ENCODE measurements around the gene EIF4G1. TPM values are rescaled to one million over a fixed set of nuclear protein-coding genes. Genes with fewer than 3 reads are reported as not detected.

The EIF4G1 gene
- total and polyA plus RNA-seq, 2 of the 8 experiments (the other 6 are each of a cell fraction or from before 2014, with no cell fraction given) = 318 to 473 TPM

GRCh38 chr3:184354754-184355153, 40.3 kb downstream of the EIF4G1 start:
- Histone ChIP-seq H3K9me3 (ENCODE audit: insufficient read depth in 2 of 2, low read depth in 1 of 2, low read length in 1 of 2) (no peaks in the 10 kb centered on the region), H3K27me3 (replicated peaks in 1 of 4; ENCODE audit: control insufficient read depth in 3 of 4, extremely low read depth in 1 of 4, insufficient read depth in 3 of 4, low read length in 3 of 4) (no peaks in the 10 kb centered on the region), H4K91ac (replicated peaks; ENCODE audit: insufficient read length, low read length) (no peak overlapping the region), H3K4me3 (ENCODE audit: extremely low read depth in 1 of 4, insufficient read depth in 2 of 4, low read depth in 3 of 4, low read length in 4 of 4) (no peak overlapping the region), H2BK15ac (ENCODE audit: low read length) (no peak overlapping the region), H2BK5ac (ENCODE audit: low read depth, low read length) (no peak overlapping the region; the same call in 1 of the 2 replicates), H4K20me1 (replicated peaks in 1 of 2; ENCODE audit: control insufficient read depth in 1 of 2, insufficient read depth in 2 of 2, low read length in 2 of 2) (peaks cover 4 to 11% of the 10 kb centered on the region in 2 experiments), H2AFZ (ENCODE audit: low read length) (no peak overlapping the region), H3K79me1 (ENCODE audit: low read depth, low read length) (no peaks in the 10 kb centered on the region), H2BK20ac (ENCODE audit: low read length) (no peak overlapping the region), H3K4me2 (ENCODE audit: insufficient read depth in 1 of 2, low read depth in 2 of 2, low read length in 2 of 2) (no peak overlapping the region), H4K5ac (ENCODE audit: insufficient read length, low read depth, low read length) (no peak overlapping the region), H3K4me1 (replicated peaks in 1 of 4; ENCODE audit: control insufficient read depth in 3 of 4, insufficient read depth in 4 of 4, low read length in 3 of 4) (peaks cover 0 to 8% (median 5%) of the 10 kb centered on the region in 4 experiments; a peak in 2 of 7 replicates), H3K18ac (ENCODE audit: extremely low read depth, low read length) (no peak overlapping the region), H2AK5ac (ENCODE audit: low read depth, low read length) (no peak overlapping the region), H3K4ac (replicated peaks; ENCODE audit: insufficient read length, low read depth, low read length) (no peak overlapping the region), H3K23ac (ENCODE audit: insufficient read length) (no peak overlapping the region), H3K56ac (replicated peaks; ENCODE audit: insufficient read length, low read depth, low read length) (no peak overlapping the region), H3K79me2 (ENCODE audit: control insufficient read depth in 1 of 2, insufficient read depth in 2 of 2, low read length in 2 of 2) (no peaks in the 10 kb centered on the region), H3K9ac (replicated peaks in 1 of 4; ENCODE audit: extremely low read depth in 1 of 4, low read depth in 3 of 4, low read length in 3 of 4) (no peak overlapping the region), H3K23me2 (ENCODE audit: low read depth, low read length) (no peaks in the 10 kb centered on the region), H3K36me3 (ENCODE audit: control insufficient read depth in 2 of 4, insufficient read depth in 4 of 4, low read length in 3 of 4) (peaks cover 7 to 42% (median 26%) of the 10 kb centered on the region in 4 experiments; a peak in 7 of 8 replicates), H4K8ac (ENCODE audit: extremely low read depth, insufficient read depth, low read length) (no peak overlapping the region), H3K27ac (ENCODE audit: low read depth, low read length) (no peak overlapping the region), H3K14ac (ENCODE audit: insufficient read length) (no peak overlapping the region), H2BK120ac (replicated peaks; ENCODE audit: low read depth, low read length) (no peak overlapping the region), H2BK12ac (ENCODE audit: low read depth, low read length) (no peak overlapping the region)
- CTCF ChIA-PET (ENCODE audit: partially characterized antibody) = interaction anchor here (0.8 to 6.8 kb wide), 18 partner anchors 11 to 424 kb away, joined by 3 to 49 read pairs (median 3); no protein-coding TSS in a partner anchor
- TF ChIP-seq KDM5A (IDR thresholded peaks at IDR 0.05; ENCODE audit: low read length) (no peak), POLR2AphosphoS5 (IDR thresholded peaks at IDR 0.05; ENCODE audit: low read depth, low read length) (no peak), SUZ12 (IDR thresholded peaks at IDR 0.05; ENCODE audit: low read length) (no peak), RNF2 (IDR thresholded peaks at IDR 0.05; ENCODE audit: borderline replicate concordance, low read depth, low read length, missing control alignments, poor library complexity, severe bottlenecking) (no peak), EZH2 (IDR thresholded peaks at IDR 0.05; ENCODE audit: low read depth, low read length, severe bottlenecking) (no peak)
- POLR2A ChIA-PET (ENCODE audit: partially characterized antibody) = interaction anchor here (1.0 to 3.4 kb wide), 7 partner anchors 9 to 39 kb away, joined by 3 to 13 read pairs (median 3); partner anchors contain the start of gene FAM131A
- WGBS, 2 experiments (ENCODE audit: extremely low coverage in 1 of 2, insufficient coverage in 1 of 2, insufficient read length in 1 of 2, insufficient replicate concordance in 2 of 2, low coverage in 1 of 2, low lambda C conversion rate in 2 of 2, missing lambda C conversion rate in 1 of 2) = 72% methylated on average over 5 of the region's 8 CpGs; no CpG with 5 or more reads in 1 of the 2 experiments
- DNase-seq (ENCODE audit: low read depth in 1 of 2, low spot score in 2 of 2) (no peak), FAIRE-seq (no peak)

Data from H1 (cell line).